Activated CD8-positive, alpha-beta memory T cell treated with anti-CD3 and anti-CD28 coated beads, Interleukin-2, amount 50 U/mL, for 24 hours (primary cell): Measurements from ENCODE around the gene ZNF496.
"Not testable (repeated sequence)": the region's sequence is repeated elsewhere in the genome, so short reads cannot be mapped to it uniquely, and the experiment has no call there.

Experiments used
- DNase-seq: peaks from one replicate; pipeline ENCODE4 v3.0.0-alpha.2; 2020; ENCODE audit errors: extremely low read depth

Gene ZNF496

GRCh38 chr1:247331525-247332214 lies at the start of gene ZNF496:
Gene ZNF496, minus strand, starts transcription at chr1:247331867. Its CDS starts 2,289 bp downstream, at chr1:247329578.
- DNase-seq: no peak

GRCh38 chr1:247378334-247379073 lies 46.8 kb upstream of the ZNF496 start:
- DNase-seq: no peak

- not testable (repeated sequence) for DNase-seq
Observed at GRCh38 chr1:247377656-247378055, 46.0 kb upstream of the ZNF496 start.

DNA sequence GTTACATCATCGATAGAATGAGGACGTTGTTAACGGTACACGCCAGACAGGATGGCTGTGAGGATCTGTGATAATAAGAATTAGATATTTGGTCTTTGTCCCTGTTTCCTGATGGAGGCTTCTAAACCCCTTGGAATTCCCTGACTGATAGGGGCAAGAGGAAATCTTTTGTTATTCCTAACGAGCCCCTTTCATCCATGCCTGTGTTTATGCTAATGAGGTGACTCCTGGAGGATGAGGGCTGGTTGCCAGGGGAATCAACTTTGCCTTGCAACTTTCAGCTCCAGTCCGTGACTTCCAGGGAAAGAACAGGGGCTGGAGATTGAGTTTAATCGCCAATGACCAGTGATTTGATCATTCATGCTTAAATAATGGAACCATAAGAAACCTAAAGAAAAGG lies 45.0 kb upstream of the ZNF496 start:
- DNase-seq: no peak

DNA sequence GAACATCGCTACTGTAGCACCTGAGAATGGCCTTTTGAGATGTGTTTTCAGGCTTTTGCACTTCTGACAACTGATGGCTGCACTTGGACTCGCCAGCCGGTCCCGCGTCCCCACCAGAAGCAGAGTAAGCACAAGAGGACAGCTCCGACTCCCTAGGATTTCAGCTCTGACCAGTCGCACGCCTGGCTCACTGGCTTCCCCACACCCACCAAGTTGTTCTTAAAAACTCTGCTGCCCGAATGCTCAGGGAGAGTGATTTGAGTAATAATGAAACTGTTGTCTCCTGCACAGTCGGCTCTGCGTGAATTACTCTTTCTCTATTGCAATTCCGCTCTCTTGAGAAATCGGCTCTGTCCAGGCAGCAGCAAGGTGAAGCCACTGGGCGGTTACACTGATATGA lies 44.1 kb upstream of the ZNF496 start:
- no peak for DNase-seq

DNA sequence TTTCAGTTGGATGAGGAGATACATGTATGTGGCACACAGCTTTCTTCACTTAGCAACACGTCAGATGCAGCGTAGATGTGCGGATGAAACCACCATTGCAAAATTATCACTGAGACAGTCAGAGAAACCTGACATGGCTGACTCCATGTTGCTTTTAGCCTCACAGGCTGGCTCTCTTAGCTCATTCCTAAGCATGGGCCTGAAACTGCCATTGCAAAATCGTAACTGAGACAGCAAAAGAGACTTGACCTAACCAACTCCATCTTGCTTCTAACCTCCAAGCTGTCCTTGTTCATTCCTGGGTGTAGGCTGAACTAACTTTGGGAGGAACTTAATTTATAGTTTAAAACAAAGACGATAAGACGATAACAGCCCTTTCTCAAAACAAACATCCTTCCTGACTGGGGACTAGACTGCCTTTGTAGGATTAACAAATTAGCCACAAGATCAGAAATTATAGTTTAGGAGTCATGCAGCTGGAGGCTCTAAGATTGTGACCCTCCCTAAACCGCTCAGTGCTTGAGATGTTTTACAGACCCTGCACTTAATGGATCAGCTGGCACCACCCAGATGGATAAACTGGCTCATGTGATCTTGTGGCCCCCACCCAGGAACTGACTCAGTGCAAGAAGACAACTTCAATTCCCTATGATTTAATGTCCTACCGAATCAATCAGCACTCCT lies 43.1 kb upstream of the ZNF496 start:
- DNase-seq: not testable (repeated sequence)

- DNase-seq: peak; percentile 32
Observed at GRCh38 chr1:247373721-247374141, 42.1 kb upstream of the ZNF496 start.

DNA sequence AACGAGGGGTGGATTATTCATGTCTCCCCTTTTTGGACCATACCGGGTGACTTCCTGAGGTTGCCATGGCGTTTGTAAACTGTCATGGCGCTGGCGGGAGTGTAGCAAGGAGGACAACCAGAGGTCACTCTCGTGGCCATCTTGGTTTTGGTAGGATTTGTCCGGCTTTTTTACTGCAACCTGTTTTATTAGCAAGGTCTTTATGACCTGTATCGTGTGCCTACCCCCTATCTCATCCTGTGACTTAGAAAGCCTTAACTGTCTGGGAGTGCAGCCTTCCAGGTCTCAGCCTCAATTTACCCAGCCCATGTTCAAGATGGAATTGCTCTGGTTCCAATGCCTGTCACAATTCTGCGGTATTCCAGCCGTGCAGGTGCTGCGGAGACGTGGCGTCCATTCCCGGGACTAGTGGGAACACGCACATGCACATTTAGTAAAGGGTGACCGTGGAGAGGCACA lies 40.2 kb upstream of the ZNF496 start:
- no peak for DNase-seq

DNA sequence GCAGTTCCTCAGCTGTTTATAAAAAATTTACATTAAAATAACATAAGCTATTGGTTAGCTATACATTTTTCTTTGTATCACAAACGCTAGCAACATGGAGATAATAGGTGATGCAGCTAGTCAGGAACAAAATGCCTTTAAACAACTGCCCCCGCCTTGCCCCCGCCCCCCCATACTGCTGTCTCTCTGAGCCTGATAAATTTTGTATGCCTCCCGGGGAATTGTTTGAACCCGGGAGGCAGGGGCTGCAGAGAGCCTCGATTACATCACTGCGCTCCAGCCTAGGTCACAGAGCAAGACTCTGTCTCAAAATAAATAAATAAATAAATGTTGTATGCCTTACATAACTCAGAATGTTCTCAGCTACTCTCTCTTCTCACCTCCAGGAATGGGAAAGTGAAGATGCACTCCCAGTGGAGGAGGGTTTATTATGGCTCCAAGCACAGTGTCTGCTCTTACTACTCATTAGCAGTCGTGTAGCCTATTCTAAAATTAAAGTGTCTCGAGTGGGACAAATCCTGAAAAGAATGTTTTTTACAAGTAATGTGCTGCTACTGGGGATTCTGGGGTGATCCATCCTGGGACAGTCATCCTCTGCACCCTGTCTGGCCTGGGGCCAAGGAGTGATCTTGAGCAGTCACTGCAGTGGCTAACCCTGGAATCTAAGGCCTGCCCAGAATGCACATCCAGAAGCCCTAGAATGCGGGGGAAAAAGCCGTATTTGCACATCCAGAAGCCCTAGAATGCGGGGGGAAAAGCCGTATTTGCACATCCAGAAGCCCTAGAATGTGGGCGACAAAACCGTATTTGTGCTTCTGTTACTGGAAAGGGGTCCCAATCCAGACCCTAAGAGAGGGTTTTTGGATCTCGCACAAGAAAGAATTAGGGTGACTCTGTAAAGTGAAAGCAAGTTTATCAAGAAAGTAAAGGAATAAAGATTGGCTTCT lies 39.4 kb upstream of the ZNF496 start:
- no peak for DNase-seq

DNA sequence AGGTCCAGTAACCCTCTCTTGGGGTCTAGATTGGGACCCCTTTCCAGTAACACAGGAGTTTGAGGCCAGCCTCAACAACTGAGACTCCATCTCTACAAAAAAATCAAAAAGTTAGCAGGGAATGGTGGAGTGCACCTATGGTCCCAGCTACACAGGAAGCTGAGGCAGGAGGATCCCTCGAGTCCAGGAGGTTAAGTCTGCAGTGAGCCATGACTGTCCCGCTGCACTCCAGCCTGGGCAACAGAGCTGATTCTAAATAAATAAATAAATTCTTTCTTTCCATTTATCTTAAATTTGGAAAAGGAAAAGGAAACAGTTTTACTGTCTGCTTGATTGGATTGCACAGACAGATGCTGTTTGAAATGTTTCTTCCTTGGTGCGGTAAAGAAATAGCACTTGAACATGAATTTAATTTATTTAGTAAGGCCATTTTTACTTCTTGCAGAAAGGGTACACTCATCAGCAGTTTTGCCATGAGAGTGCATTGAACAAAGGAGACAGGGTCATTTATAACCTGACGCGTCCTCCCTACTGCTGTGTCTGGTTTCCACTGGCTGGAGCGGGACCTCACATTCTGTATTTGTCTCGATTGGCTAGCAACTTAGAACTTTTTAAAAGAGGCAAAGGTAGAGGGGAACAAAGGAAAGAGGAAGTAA lies 37.0 kb upstream of the ZNF496 start:
- no peak for DNase-seq

DNA sequence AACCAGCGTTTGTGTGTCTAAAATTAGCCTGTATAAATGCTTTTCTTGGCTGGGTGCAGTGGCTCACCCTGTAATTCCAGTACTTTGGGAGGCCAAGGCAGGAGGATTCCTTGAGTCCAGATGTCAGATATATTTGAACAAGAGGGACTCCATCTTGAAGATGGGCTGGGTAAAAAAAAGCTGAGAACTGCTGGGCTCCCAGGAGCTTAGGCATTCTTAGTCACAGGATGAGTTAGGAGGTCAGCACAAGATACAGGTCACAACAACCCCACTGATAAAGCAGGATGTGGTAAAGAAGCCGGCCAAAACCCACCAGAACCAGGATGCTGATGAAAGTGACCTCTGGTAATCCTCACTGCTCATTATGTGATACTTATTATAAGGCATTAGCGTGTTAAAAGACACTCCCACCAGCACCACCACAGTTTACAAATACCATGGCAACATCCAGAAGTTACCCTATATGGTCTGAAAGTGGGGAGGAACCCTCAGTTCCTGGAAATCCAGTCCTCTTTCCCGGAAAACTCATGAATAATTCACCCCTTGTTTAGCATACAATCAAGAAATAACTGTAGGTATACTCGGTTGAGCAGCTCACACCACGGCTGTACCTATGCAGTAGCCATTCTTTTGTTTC lies 36.2 kb upstream of the ZNF496 start:
- DNase-seq: no peak

GRCh38 chr1:247366926-247367645 lies 35.4 kb upstream of the ZNF496 start:
- DNase-seq: no peak

DNA sequence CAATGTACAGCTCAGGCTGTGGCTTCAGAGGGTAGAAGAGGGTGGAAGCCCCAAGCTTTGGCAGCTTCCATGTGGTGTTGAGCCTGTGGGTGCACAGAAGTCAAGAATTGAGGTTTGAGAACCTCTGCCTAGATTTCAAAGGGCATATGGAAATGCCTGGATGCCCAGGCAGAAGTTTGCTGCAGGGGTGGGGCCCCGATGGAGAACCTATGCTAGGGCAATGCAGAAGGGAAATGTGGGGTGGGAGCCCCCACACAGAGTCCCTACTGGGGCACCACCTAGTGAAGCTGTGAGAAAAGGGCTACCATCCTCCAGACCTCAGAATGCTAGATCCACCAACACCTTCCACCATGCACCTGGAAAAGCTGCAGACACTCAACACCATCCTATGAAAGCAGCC lies 34.7 kb upstream of the ZNF496 start:
- not testable (repeated sequence) for DNase-seq

DNA sequence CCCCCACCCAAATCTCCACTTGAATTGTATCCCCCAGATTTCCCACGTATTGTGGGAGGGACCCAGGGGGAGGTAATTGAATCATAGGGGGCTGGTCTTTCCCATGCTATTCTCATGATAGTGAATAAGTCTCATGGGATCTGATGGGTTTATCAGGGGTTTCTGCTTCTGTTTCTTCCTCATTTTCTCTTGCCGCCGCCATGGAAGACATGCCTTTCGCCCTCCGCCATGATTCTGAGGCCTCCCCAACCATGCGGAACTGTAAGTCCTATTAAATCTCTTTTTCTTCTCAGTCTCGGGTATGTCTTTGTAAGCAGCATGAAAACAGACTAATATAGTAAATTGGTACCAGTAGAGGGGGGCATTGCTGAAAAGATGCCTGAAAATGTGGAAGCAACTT lies 33.4 kb upstream of the ZNF496 start:
- DNase-seq: no peak

DNA sequence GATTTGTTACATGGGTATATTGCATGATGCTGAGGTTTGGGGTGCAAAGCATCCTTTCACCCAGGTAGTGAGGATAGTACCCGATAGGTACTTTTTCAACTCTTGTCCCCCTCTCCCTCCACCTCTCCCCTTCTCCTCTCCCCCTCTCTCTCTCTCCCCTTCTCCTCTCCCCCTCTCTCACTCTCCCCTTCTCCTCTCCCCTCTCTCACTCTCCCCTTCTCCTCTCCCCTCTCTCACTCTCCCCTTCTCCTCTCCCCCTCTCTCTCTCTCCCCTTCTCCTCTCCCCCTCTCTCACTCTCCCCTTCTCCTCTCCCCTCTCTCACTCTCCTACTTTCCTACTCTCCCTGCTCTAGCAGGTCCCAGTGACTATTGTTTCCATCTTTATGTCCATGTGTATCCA lies 31.3 kb upstream of the ZNF496 start:
- DNase-seq: not testable (repeated sequence)

- DNase-seq: no peak
Observed at GRCh38 chr1:247362153-247362552, 30.5 kb upstream of the ZNF496 start.

DNA sequence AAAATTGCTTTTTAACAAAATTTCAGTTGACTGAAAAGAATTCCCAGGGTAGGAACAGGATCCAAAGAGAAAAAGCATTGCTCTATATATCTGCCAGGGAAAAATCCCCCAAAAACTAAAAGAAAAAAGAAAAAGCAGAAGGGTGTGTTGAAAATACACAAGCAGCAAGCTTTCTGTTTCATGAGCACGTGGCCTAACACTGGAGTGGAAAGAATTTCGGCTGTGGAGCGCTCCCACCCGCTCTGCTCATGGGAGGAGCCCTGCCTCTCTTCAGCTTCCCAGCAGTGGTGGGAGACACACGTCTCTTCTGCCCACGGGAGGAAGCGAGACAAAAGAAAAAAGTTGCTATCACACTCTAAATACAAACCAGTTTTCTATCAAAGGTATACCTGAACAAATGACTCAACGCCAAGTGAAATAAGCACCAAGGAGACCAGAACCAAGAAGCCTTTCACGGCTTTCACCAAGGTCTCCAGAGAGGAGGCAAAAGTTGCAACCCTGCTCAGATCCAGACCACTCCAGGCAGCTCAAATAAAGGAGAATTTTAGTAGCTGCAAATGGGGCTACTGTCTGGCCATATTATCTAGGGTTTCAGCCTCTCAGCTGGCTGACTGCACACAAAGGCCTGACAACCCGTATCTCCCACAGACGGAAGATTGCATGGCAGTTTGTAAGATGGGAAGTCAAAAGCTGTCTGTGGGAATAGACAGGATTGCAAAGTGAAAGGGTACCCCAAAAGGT lies 29.5 kb upstream of the ZNF496 start:
- no peak for DNase-seq

GRCh38 chr1:247360116-247360898 lies 28.6 kb upstream of the ZNF496 start:
- no peak for DNase-seq
